NCI-H128 (cell line): ENCODE data around the gene FIS1.
"Not testable (repeated sequence)": the region's sequence is repeated elsewhere in the genome, so short reads cannot be mapped to it uniquely, and the experiment has no call there.

Source experiments
- DNase-seq: peaks from one replicate; lab custom pipeline; 2025; ENCODE audit not compliant: unreplicated experiment; lab: John Stamatoyannopoulos, UW

Gene FIS1

DNA sequence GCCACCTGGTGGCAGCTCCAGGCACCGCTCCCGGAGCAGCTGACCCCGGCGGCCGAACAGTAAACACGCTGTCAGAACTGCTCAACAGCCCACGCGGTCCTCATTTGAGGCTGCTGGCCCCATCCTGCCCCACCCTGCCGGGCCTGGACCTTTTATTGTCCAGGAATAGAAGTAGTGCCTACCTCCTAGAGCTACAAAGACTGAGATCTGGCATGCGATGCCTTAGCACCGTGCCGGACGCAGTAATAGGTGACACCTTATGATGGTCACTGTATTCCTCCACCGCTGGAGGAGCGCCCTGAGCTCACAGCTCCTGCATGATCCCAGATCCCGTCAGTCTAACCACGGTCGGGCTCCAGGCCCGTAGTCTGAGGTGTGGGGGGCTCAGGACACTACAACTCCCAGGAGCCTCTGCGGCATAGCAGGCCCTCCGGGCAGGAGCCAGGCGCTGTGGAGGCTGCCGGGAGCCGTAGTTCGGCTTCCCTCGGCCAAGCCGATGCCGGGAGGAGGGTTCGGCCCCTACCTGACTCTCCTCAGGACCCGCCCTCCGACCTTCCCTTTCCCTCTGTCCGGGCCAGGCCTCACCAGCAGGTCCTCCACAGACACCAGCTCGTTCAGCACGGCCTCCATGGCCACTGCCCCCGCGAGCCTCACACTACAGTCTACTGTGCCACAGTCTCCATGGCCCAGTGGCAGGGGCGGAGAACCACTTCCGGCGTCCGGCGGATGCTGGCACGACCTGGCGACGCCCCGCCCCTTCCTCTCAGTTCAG lies at the start of gene FIS1:
FIS1 (minus strand) TSS at position 707 of the 772 bp plus-strand sequence; CDS start at position 630, 77 bp downstream.
- peak; percentile 79 for DNase-seq

DNA sequence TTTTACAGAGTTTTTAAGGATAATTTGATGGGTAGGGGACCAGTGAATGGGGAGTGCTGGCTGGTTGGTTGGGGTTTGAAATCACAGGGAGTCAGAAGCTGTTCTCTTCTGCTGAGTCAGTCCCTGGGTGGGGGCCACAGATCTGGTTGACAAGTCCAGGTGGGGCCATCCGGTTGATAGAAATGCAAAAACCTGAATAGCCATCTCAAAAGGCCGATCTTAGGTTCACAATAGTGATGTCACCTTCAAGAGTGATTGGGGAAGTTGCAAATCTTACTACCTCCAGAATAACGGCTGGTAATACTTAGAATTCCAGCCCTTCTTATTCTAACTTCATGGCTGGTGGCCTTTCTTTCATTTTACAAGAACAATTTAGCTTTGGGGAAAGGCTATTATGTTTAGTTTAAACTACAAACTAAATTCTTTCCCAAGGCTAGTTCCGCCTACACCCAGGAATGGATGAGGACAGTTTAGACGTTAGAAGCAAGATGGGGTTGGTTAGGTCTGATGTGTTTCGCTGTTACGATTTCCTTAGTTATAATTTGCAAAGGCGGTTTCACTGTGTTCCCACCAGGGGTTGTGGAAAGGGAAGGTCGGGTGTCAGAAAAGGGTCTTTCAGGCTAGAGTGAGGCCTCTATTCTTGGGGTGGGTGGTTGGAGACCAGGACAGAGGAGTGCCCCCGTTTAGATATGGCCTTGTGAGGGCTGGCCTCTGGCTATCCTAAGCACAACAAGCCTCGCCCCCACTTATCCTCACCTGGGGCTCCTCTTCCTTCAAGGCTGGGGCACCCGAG lies 49.4 kb upstream of the FIS1 start:
- no peak for DNase-seq

DNA sequence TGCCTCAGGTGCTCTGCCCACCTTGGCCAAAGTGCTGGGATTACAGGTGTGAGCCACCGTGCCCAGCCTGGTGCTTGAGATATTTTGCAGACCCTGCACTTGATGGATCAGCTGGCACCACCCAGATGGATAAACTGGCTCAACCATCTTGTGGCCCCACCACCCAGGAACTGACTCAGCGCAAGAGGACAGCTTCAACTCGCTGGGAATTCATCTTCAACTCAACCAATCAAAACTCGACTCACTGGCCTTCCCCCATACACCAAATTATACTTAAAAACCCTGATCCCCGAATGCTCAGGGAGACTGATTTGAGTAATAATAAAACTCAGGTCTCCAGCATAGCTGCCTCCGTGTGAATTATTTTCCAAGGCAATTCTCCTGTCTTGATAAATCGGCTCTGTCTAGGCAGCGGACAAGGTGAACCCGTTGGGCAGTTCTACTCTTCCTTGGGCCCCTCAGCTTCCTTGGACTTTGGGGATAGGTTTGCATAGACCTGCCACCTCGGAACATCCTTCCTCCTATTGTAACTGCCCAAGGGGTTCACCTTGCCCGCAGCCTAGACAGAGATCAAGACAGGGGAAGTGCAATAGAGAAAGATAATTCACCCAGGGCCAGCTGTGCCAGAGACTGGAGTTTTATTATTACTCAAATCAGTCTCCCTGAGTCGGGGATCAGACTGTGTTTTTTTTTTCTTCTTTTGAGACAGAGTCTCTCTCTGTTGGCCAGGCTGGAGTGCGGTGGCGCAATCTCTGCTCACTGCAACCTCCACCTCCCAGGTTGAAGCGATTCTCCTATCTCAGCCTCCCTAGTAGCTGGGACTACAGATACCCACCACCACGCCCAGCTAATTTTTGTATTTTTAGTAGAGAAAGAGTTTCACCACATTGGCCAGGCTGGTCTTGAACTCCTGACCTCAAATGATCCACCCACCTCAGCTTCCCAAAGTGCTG lies 48.5 kb upstream of the FIS1 start:
- DNase-seq = not testable (repeated sequence)

GRCh38 chr7:101292566-101292965 lies 47.7 kb upstream of the FIS1 start:
- not testable (repeated sequence) for DNase-seq

DNA sequence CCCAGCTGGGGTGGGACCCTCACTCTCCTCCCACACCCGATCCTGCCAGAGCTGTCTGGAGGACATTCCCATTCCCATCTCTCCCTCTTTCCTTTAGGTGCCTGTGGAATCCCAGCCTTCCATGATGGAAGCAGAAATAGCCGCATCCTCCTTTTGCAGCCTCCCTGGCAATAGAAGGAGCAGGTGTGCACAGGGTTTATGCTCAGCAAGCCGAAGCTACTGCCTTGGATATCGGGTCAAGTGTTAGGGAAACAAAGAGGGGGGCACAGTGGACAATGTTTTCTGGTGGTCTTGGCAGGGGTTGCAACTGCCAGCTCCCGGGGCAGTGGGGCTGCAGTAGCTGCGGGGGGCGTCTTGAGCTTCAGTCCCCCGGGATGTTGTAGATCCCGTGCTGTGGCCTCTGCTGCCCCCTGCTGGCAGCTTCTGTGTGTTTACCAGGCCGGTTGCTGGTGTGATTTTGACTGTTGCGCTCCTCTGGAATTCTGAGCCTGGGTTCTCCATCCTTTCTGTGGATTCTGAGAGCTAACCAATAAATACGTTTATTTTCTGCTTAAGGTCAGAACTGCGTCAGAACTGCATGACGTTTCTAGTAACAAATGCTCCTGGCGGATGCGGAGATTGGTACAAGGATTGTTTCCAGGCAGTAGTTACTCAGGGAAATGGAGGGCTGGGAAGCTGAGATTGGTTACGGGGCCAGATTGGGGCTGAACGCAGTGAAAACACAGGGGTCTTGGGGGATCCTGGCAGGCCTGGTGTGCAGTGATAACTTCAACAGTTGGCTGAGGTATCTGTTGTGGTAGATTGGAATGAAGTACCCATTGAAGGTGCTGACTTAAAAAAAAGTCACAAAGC lies 45.5 kb upstream of the FIS1 start:
- not testable (repeated sequence) for DNase-seq

- not testable (repeated sequence) for DNase-seq
These were observed 44.8 kb upstream of the FIS1 start for GRCh38 chr7:101289687-101290086.

GRCh38 chr7:101288439-101288838 lies 43.6 kb upstream of the FIS1 start:
- DNase-seq = no peak

DNA sequence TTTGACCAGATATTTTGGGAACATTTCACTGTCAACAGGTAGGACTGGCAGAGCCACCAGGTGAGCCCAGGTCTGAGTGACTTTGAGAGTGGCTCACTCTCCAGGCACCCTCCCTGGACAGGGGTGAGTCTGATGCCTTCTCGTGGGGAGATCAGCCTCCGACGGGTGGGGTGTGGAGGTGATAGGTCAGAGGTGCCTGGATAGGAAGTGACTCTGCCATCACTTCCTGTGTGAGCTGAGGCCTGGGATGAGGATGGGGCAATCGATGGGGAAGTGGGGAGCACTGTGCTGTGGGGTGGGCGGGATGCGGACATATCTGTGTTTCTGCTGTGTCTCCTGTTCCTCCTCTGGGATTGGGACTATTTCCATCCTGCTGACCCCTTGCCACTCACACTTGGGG lies 42.2 kb upstream of the FIS1 start:
- DNase-seq = no peak

GRCh38 chr7:101285880-101286279 lies 41.0 kb upstream of the FIS1 start:
- DNase-seq = not testable (repeated sequence)

GRCh38 chr7:101285171-101285570 lies 40.3 kb upstream of the FIS1 start:
- DNase-seq = no peak

DNA sequence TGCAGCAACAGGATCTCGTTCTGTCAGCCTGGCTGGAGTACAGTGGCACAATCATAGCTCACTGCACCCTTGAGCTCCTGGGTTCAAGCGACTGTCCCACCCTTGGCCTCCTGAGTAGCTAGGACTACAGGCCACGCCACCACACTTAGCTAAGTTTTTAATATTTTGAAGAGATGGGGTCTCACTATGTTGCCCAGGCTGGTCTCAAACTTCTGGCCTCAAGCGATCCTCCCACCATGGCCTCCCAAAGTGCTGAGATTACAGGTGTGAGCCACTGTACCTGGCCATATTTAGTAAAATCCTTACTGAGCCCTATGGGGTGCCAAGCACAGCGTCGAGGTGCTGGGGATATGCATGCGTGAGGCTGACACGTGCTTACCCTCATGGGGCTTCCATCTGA lies 36.0 kb upstream of the FIS1 start:
- not testable (repeated sequence) for DNase-seq

DNA sequence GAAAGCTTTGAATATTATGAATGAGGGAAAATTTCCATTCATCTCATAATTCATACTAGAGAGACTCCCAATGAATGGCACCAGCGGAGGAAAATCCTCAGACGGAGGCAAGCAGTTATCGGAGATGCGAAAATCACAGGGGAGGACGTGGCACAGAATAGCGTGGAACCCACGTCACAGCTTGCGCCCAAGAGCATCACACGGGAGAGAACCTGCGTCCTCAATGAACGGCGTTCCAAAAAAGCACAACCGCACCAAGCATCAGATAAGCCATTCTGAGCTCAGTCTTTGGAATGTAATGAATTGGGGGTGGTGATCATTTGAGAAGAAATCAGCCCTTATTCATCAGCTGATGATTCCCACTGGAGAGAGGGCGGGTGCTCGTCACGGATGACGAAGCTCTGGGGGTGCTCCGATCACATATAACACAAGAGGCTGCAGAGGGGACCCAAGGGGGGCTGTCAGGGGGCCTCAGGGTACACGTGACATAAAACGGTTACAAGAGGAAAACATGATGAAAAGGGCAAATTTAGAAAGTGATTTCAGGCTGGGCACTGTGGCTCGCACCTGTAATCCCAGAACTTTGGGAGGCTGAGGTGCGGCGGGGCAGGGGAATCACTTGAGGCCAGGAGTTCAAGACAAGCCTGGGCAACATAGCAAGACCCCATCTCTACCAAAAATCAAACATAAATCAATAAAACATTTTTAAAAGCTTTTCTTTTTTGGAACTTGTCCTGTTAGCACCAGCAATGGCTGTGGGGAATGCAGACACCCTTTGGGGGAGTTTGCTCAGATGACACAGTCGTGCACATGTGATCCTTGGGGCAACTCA lies 33.8 kb upstream of the FIS1 start:
- no peak for DNase-seq

GRCh38 chr7:101277155-101277554 lies 32.3 kb upstream of the FIS1 start:
- DNase-seq = no peak

DNA sequence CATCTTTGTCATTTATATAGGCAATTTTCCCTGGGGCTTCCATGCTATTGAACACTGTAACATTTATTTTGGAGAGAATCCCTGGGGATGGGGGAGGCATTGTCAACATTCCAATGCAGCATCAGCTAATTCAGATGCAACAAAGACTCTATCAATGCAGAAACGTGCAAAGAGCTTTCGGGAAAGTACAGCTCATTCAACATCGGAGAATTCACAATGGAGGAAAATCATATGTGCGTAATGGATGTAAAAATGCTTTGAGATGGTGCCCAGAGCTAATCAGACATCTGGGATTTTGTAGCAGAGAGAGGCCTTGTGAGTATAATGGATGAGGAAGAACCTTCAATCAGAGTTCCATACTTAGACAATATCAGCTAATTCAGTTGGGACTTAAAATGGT lies 28.3 kb upstream of the FIS1 start:
- DNase-seq = no peak

- no peak for DNase-seq
These were observed 26.1 kb upstream of the FIS1 start for GRCh38 chr7:101271021-101271420.

DNA sequence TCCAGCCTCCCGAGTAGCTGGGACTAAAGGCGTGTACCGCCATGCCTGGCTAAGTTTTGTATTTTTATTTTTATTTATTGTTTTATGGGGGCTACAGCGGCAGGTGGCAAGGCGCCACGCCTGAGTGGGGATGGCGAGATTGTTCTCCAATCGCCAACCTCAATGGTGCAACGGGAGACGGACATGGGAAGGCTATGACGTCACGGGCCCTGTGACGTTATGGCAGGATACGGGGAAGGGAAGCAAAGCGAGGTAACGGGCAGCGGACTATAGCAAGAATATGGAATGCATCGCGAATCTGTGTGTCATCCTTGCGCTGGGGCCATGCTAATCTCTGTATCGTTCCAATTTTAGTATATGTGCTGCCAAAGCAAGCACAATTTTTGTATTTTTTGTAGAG lies 24.8 kb upstream of the FIS1 start:
- no peak for DNase-seq

DNA sequence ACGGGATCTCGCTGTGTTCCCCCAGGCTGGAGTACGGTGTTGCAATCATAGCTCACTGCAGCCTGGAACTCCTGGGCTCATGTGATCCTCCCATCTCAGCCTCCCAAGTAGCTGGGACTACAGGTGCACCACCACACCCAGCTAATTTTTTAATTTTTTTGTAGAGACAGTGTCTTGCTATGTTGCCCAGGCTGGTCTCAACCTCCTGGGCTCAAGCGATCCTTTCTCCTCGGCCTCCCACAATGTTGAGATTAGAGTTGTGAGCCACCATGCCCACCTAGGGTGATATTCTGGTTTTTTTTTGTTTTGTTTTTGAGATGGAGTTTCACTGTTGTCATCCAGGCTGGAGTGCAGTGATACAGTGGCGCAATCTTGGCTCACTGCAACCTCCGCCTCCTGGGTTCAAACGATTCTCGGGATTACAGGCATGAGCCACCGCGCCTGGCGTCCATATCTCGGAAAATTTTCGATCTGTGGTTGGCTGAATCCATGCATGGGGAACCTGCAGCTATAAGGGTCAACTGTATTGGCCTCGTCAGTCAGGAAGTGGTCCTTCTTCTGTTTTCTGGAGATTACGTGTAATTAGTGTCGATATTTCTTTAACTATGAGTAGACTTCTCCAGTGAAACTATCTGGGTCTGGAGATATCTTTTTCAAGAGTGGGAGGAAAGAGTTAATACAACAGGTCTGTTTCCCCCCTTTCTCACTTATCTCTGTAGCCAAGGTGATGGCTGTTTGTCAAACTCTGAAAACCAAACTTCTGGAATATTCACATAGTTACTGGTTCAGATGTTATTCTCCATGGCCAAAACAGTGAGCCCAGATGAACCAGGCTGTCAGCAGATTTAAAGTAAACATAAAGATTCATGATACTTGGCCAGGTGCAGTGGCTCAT lies 21.0 kb upstream of the FIS1 start:
- no peak for DNase-seq

DNA sequence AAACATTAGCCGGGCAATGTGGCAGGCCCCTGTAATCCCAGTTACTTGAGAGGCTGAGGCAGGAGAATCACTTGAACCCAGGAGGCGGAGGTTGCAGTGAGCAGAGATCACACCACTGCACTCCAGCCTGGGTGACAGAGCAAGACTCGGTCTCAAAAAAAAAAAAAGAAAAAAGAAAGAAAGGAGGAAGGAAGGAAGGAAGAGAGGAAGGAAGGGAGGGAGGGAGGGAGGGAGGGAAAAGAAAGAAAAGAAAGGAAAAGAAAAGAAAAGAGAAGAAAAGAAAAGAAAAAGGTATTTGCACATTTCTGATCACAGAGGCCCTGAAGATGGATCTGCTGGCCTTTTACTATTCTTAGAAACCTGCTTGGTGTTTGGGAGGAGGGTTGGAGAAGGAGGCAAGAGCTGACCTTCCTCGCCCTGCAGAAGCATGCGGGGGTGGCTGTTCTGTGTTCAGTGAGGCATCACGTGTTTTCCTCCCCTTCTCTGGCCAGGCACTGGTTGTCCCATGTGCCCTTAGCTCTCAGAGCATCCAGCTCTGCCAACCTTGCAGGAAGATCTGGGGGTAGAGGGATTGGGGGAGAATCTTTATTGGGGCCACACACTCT lies 19.3 kb upstream of the FIS1 start:
- DNase-seq = not testable (repeated sequence)
